WTC11 (cell line): ENCODE results near the gene DCAF16. TPM values are rescaled to one million over a fixed set of nuclear protein-coding genes. Genes with fewer than 3 reads are reported as not detected.

Experiments used
- ATAC-seq: fragments of 200-7000 bp; cut with Tn5 transposase; 2 replicates; pipeline ENCODE4 v1.10.0; 2021; ENCODE audit warnings: mild to moderate bottlenecking, moderate library complexity
- CTCF ChIA-PET: fragments of 300-600 bp; sonication (Branson Sonifier 250); formaldehyde crosslinking; loops from one replicate; lab custom pipeline; 2021; ENCODE audit warnings: antibody characterized with exemption; lab: Charles Lee
- POLR2A ChIA-PET: fragments of 350-600 bp; sonication (Branson Sonifier 250); formaldehyde crosslinking; loops from one replicate; lab custom pipeline; 2021; ENCODE audit warnings: antibody characterized with exemption; lab: Charles Lee
- DNase-seq: peaks from one replicate; pipeline ENCODE4 v3.0.0; 2021; ENCODE audit warnings: low spot score
- H3K27ac Mint-ChIP-seq: 2 replicates; pipeline ENCODE4 v1.8.0; 2021; ENCODE audit warnings: mixed read lengths
- H3K27me3 Mint-ChIP-seq: 2 replicates; pipeline ENCODE4 v1.8.0; 2021; ENCODE audit warnings: low read depth, mild to moderate bottlenecking, moderate library complexity, mixed read lengths
- H3K36me3 Mint-ChIP-seq: 2 replicates; pipeline ENCODE4 v1.8.0; 2021; ENCODE audit warnings: mixed read lengths
- H3K4me1 Mint-ChIP-seq: 2 replicates; pipeline ENCODE4 v1.8.0; 2022; ENCODE audit warnings: mixed read lengths
- H3K4me3 Mint-ChIP-seq: 2 replicates; pipeline ENCODE4 v1.8.0; 2021; ENCODE audit warnings: mild to moderate bottlenecking, moderate library complexity, mixed read lengths
- H3K9me3 Mint-ChIP-seq: 2 replicates; pipeline ENCODE4 v1.8.0; 2021; ENCODE audit warnings: mixed read lengths
- ATF6 ChIP-seq: sonication (generic); formaldehyde crosslinking; IDR thresholded peaks from 2 replicates; pipeline ENCODE4 v1.8.1; 2023; ENCODE audit warnings: mild to moderate bottlenecking, missing genetic modification reagents
- E2F5 ChIP-seq: sonication (generic); formaldehyde crosslinking; IDR thresholded peaks from 2 replicates; pipeline ENCODE4 v1.8.1; 2022; ENCODE audit warnings: mild to moderate bottlenecking, moderate library complexity, missing genetic modification reagents
- FOXJ3 ChIP-seq: sonication (generic); formaldehyde crosslinking; IDR thresholded peaks from 2 replicates; pipeline ENCODE4 v1.9.0; 2021; ENCODE audit warnings: missing genetic modification reagents, mild to moderate bottlenecking, borderline replicate concordance
- GABPB1 ChIP-seq: sonication (generic); formaldehyde crosslinking; IDR thresholded peaks from 2 replicates; pipeline ENCODE4 v1.8.1; 2023; ENCODE audit warnings: mild to moderate bottlenecking, missing genetic modification reagents
- JUN ChIP-seq: sonication (generic); formaldehyde crosslinking; IDR thresholded peaks from 2 replicates; pipeline ENCODE4 v1.8.0; 2023; ENCODE audit warnings: mild to moderate bottlenecking, missing genetic modification reagents
- MYBL2 ChIP-seq: sonication (generic); formaldehyde crosslinking; IDR thresholded peaks from 2 replicates; pipeline ENCODE4 v1.8.1; 2023; ENCODE audit warnings: mild to moderate bottlenecking, moderate library complexity, missing genetic modification reagents
- NR1H2 ChIP-seq: sonication (generic); formaldehyde crosslinking; IDR thresholded peaks from 2 replicates; pipeline ENCODE4 v1.9.0; 2021; ENCODE audit warnings: mild to moderate bottlenecking, moderate library complexity, missing genetic modification reagents
- NR2C2 ChIP-seq: sonication (generic); formaldehyde crosslinking; IDR thresholded peaks from 2 replicates; pipeline ENCODE4 v1.8.0; 2022; ENCODE audit warnings: mild to moderate bottlenecking, missing genetic modification reagents
- PRRX2 ChIP-seq: fragments of 250-450 bp; sonication (Bioruptor Pico); IDR thresholded peaks from 2 replicates; pipeline ENCODE4 v1.8.0; 2021; ENCODE audit warnings: mild to moderate bottlenecking
- TEAD4 ChIP-seq: sonication (generic); formaldehyde crosslinking; IDR thresholded peaks from 2 replicates; pipeline ENCODE4 v1.8.0; 2022; ENCODE audit warnings: mild to moderate bottlenecking, missing genetic modification reagents
- TP53 ChIP-seq: sonication (generic); formaldehyde crosslinking; IDR thresholded peaks from 2 replicates; pipeline ENCODE4 v1.8.1; 2023; ENCODE audit warnings: mild to moderate bottlenecking, missing genetic modification reagents
- ZNF416 ChIP-seq: fragments of 250-450 bp; sonication (Bioruptor Pico); IDR thresholded peaks from 2 replicates; pipeline ENCODE4 v1.9.0; 2021; ENCODE audit warnings: mild to moderate bottlenecking, inconsistent platforms
- total RNA-seq: library from RNA; stranded (reverse); gene quantifications from 3 replicates; pipeline ENCODE4 v1.2.3, GENCODE V29; 2021
- TF ChIP-seq, protein P1 (sequence below): fragments of 250-450 bp; sonication (Bioruptor Pico); IDR thresholded peaks from 2 replicates; pipeline ENCODE4 v1.9.0; 2021; ENCODE audit warnings: mild to moderate bottlenecking, borderline replicate concordance
- TF ChIP-seq, protein P2 (sequence below): sonication (generic); formaldehyde crosslinking; IDR thresholded peaks from 2 replicates; pipeline ENCODE4 v1.8.0; 2022; ENCODE audit warnings: mild to moderate bottlenecking, missing genetic modification reagents
- TF ChIP-seq, protein P3 (sequence below): sonication (generic); formaldehyde crosslinking; IDR thresholded peaks from 2 replicates; pipeline ENCODE4 v1.8.1; 2022; ENCODE audit warnings: missing genetic modification reagents, borderline replicate concordance
- TF ChIP-seq, protein P4 (sequence below): sonication (generic); formaldehyde crosslinking; IDR thresholded peaks from 2 replicates; pipeline ENCODE4 v1.8.1; 2022; ENCODE audit warnings: low read depth, missing genetic modification reagents, borderline replicate concordance
- TF ChIP-seq, protein P5 (sequence below): sonication (generic); formaldehyde crosslinking; IDR thresholded peaks from 2 replicates; pipeline ENCODE4 v1.8.0; 2023; ENCODE audit warnings: mild to moderate bottlenecking, missing genetic modification reagents
- TF ChIP-seq, protein P6 (sequence below): sonication (generic); formaldehyde crosslinking; IDR thresholded peaks from 2 replicates; pipeline ENCODE4 v1.8.0; 2023; ENCODE audit warnings: missing genetic modification reagents, mild to moderate bottlenecking, borderline replicate concordance

The DCAF16 gene
- total RNA-seq, 1 experiment from 2014 or later, result 53.6 TPM

DNA sequence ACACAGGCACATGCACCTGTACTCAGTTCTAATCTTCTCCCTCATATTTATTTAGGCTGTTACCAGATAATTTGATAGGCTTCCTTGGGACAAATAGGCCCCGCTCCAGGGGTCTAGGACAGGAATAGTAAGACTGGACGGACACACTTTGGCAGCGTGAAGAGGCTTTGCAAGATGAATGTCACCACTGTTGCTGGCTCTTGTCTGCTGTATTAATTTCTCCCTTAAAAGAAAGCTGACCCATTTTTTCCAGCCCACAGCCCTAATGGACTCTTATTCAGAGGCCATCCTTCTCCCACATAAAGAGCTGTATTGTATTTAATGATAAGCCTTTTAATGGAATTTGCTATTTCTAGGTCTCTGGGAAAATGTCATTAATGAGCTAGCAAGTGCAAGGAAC lies 47.1 kb downstream of the DCAF16 start:
- H3K4me3 Mint-ChIP-seq, result no peak overlapping the region
- CTCF ChIA-PET, result interaction anchor here (0.7 kb wide), 1 partner anchor 291 kb away, joined by 3 read pairs; no protein-coding TSS in a partner anchor
- POLR2A ChIA-PET, result interaction anchor here (0.5 kb wide), 1 partner anchor 18 kb away, joined by 3 read pairs; the partner anchor contains the start of gene FAM184B

More for the DNA sequence above, 47.1 kb downstream of the DCAF16 start:
- H3K36me3 Mint-ChIP-seq, result peaks cover 17% of the 10 kb centered on the region
- TF ChIP-seq, protein P1, sequence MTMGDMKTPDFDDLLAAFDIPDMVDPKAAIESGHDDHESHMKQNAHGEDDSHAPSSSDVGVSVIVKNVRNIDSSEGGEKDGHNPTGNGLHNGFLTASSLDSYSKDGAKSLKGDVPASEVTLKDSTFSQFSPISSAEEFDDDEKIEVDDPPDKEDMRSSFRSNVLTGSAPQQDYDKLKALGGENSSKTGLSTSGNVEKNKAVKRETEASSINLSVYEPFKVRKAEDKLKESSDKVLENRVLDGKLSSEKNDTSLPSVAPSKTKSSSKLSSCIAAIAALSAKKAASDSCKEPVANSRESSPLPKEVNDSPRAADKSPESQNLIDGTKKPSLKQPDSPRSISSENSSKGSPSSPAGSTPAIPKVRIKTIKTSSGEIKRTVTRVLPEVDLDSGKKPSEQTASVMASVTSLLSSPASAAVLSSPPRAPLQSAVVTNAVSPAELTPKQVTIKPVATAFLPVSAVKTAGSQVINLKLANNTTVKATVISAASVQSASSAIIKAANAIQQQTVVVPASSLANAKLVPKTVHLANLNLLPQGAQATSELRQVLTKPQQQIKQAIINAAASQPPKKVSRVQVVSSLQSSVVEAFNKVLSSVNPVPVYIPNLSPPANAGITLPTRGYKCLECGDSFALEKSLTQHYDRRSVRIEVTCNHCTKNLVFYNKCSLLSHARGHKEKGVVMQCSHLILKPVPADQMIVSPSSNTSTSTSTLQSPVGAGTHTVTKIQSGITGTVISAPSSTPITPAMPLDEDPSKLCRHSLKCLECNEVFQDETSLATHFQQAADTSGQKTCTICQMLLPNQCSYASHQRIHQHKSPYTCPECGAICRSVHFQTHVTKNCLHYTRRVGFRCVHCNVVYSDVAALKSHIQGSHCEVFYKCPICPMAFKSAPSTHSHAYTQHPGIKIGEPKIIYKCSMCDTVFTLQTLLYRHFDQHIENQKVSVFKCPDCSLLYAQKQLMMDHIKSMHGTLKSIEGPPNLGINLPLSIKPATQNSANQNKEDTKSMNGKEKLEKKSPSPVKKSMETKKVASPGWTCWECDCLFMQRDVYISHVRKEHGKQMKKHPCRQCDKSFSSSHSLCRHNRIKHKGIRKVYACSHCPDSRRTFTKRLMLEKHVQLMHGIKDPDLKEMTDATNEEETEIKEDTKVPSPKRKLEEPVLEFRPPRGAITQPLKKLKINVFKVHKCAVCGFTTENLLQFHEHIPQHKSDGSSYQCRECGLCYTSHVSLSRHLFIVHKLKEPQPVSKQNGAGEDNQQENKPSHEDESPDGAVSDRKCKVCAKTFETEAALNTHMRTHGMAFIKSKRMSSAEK, result no peak
- TF ChIP-seq, protein P2, sequence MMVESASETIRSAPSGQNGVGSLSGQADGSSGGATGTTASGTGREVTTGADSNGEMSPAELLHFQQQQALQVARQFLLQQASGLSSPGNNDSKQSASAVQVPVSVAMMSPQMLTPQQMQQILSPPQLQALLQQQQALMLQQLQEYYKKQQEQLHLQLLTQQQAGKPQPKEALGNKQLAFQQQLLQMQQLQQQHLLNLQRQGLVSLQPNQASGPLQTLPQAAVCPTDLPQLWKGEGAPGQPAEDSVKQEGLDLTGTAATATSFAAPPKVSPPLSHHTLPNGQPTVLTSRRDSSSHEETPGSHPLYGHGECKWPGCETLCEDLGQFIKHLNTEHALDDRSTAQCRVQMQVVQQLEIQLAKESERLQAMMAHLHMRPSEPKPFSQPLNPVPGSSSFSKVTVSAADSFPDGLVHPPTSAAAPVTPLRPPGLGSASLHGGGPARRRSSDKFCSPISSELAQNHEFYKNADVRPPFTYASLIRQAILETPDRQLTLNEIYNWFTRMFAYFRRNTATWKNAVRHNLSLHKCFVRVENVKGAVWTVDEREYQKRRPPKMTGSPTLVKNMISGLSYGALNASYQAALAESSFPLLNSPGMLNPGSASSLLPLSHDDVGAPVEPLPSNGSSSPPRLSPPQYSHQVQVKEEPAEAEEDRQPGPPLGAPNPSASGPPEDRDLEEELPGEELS (CRISPR knock-in tag), result no peak
- TF ChIP-seq NR2C2 (no peak), ZNF416 (CRISPR knock-in tag) (no peak), GABPB1 (no peak), TEAD4 (no peak), TP53 (CRISPR knock-in tag) (no peak), MYBL2 (no peak), E2F5 (CRISPR knock-in tag) (no peak), JUN (no peak), NR1H2 (no peak), FOXJ3 (CRISPR knock-in tag) (no peak), ATF6 (CRISPR knock-in tag) (no peak), PRRX2 (CRISPR knock-in tag) (no peak)
- TF ChIP-seq, protein P3, sequence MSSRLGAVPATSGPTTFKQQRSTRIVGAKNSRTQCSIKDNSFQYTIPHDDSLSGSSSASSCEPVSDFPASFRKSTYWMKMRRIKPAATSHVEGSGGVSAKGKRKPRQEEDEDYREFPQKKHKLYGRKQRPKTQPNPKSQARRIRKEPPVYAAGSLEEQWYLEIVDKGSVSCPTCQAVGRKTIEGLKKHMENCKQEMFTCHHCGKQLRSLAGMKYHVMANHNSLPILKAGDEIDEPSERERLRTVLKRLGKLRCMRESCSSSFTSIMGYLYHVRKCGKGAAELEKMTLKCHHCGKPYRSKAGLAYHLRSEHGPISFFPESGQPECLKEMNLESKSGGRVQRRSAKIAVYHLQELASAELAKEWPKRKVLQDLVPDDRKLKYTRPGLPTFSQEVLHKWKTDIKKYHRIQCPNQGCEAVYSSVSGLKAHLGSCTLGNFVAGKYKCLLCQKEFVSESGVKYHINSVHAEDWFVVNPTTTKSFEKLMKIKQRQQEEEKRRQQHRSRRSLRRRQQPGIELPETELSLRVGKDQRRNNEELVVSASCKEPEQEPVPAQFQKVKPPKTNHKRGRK, result no peak
- TF ChIP-seq, protein P4, sequence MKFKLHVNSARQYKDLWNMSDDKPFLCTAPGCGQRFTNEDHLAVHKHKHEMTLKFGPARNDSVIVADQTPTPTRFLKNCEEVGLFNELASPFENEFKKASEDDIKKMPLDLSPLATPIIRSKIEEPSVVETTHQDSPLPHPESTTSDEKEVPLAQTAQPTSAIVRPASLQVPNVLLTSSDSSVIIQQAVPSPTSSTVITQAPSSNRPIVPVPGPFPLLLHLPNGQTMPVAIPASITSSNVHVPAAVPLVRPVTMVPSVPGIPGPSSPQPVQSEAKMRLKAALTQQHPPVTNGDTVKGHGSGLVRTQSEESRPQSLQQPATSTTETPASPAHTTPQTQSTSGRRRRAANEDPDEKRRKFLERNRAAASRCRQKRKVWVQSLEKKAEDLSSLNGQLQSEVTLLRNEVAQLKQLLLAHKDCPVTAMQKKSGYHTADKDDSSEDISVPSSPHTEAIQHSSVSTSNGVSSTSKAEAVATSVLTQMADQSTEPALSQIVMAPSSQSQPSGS (CRISPR knock-in tag), result no peak
- TF ChIP-seq, protein P5, sequence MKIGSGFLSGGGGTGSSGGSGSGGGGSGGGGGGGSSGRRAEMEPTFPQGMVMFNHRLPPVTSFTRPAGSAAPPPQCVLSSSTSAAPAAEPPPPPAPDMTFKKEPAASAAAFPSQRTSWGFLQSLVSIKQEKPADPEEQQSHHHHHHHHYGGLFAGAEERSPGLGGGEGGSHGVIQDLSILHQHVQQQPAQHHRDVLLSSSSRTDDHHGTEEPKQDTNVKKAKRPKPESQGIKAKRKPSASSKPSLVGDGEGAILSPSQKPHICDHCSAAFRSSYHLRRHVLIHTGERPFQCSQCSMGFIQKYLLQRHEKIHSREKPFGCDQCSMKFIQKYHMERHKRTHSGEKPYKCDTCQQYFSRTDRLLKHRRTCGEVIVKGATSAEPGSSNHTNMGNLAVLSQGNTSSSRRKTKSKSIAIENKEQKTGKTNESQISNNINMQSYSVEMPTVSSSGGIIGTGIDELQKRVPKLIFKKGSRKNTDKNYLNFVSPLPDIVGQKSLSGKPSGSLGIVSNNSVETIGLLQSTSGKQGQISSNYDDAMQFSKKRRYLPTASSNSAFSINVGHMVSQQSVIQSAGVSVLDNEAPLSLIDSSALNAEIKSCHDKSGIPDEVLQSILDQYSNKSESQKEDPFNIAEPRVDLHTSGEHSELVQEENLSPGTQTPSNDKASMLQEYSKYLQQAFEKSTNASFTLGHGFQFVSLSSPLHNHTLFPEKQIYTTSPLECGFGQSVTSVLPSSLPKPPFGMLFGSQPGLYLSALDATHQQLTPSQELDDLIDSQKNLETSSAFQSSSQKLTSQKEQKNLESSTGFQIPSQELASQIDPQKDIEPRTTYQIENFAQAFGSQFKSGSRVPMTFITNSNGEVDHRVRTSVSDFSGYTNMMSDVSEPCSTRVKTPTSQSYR, result no peak
- TF ChIP-seq, protein P6, sequence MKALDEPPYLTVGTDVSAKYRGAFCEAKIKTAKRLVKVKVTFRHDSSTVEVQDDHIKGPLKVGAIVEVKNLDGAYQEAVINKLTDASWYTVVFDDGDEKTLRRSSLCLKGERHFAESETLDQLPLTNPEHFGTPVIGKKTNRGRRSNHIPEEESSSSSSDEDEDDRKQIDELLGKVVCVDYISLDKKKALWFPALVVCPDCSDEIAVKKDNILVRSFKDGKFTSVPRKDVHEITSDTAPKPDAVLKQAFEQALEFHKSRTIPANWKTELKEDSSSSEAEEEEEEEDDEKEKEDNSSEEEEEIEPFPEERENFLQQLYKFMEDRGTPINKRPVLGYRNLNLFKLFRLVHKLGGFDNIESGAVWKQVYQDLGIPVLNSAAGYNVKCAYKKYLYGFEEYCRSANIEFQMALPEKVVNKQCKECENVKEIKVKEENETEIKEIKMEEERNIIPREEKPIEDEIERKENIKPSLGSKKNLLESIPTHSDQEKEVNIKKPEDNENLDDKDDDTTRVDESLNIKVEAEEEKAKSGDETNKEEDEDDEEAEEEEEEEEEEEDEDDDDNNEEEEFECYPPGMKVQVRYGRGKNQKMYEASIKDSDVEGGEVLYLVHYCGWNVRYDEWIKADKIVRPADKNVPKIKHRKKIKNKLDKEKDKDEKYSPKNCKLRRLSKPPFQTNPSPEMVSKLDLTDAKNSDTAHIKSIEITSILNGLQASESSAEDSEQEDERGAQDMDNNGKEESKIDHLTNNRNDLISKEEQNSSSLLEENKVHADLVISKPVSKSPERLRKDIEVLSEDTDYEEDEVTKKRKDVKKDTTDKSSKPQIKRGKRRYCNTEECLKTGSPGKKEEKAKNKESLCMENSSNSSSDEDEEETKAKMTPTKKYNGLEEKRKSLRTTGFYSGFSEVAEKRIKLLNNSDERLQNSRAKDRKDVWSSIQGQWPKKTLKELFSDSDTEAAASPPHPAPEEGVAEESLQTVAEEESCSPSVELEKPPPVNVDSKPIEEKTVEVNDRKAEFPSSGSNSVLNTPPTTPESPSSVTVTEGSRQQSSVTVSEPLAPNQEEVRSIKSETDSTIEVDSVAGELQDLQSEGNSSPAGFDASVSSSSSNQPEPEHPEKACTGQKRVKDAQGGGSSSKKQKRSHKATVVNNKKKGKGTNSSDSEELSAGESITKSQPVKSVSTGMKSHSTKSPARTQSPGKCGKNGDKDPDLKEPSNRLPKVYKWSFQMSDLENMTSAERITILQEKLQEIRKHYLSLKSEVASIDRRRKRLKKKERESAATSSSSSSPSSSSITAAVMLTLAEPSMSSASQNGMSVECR (CRISPR knock-in tag), result no peak
- H3K4me1 Mint-ChIP-seq, result peaks cover 14% of the 10 kb centered on the region
- H3K9me3 Mint-ChIP-seq, result peaks cover 25% of the 10 kb centered on the region
- DNase-seq, result no peak
- no peak for ATAC-seq
- H3K27me3 Mint-ChIP-seq, result no peaks in the 10 kb centered on the region; the same call in 1 of the 2 replicates
- no peak overlapping the region for H3K27ac Mint-ChIP-seq
